HG03135 (cell line): ENCODE data around the gene MRTFA.

Experiments used
- ATAC-seq: cut with Tn5 transposase; IDR thresholded peaks from one replicate; pipeline ENCODE4 v1.9.1; 2021; ENCODE audit warnings: mild to moderate bottlenecking, moderate library complexity; ENCODE audit not compliant: unreplicated experiment

Gene MRTFA

DNA sequence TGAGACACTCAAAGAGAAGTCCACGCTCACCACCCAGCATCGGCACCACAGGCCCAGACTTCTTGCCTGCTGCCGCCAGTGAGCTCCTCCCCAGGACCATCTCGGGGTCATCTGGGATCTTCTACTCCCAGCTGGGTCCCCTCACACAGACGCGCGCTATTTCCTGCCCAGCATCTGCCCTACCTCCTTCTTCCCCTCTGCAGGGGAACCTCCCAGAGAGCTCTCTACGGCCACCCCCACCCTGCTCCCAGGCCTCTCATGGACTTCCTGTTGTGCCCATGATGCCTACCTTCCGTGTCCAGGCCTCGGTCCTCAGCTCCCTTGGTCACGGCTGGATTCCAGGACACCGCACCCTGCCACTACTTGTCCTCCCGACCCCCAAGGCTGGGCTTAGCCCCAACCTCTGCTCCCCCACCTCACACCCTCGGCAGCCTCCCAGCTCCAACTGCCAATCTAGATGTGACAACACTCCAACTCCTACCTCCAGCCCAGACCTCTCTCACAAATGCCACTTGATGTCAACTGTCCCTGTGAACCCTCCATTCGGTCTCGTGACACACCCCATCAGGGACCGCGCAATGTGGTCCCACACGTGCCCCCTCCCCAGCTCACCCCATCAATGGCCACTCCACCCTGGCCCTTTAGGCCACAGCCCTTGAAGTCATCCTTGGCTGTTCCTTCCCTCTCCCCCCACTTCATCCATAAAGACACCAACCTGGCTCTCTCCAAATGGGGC is 220.8 kb downstream of the MRTFA start:
- no peak for ATAC-seq

DNA sequence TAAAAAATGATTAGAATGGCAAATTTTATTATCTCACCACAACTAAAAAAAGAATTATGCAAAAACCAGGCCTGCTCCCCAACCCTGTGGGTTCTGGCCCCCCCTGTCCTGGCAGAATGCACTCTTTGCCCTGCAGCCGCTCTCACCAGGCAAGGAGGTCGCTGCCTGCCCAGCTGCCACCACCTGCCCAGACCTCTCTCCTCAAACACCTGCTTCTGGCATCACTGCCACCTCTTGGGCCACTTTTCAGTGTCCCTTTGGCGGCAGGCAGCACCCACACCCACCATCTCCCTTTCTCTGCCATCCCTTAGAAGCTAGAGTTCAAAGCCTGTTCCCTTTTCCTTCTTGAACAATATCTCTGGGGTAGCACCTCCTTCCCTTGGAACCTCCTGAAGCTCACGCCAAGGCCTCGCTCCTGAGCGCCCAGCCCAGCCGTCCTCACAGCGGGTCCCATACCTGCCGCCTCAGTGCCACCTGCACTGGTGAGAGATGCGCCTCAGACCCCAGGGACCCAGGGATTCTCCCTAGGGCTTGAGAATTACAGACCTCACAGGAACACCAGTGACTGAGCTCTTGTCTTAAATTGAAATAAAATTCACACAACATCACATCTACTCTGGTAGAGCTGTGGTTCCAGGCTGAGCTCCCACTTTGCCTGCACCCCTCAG is 221.5 kb downstream of the MRTFA start:
- no peak for ATAC-seq

DNA sequence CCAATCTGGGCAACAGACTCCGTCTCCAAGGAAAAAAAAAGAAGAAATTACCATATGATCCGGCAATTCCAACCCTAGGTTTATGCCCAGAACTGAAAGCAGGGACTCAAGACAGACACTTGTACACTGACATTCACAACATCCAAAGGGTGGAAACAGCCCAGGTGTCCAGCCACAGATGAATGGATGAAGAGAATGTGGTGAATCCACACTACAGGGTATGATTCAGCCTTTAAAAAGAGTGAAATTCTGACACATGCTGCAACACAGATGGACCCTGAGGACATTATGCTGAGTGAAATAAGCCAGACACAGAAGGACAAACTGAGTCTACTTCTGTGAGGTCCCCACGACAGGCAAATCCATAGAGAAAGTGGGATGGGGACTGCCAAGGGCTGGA is 222.2 kb downstream of the MRTFA start:
- ATAC-seq = no peak

DNA sequence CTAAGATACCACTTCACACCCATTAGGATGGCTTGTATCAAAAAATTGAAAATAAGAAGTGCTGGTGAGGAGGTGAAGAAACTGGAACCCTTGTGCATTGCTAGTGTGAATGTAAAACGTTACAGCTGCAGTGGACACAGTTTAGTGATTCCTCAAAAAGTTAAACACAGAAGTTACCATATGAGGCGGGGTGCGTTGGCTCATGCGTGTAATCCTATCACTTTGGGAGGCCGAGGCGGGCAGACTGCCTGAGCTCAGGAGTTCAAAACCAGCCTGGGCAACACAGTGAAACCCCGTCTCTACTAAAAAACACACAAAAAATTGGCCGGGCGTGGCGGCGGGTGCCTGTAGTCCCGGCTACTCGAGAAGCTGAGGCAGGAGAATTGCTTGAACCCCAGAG is 222.6 kb downstream of the MRTFA start:
- no peak for ATAC-seq

DNA sequence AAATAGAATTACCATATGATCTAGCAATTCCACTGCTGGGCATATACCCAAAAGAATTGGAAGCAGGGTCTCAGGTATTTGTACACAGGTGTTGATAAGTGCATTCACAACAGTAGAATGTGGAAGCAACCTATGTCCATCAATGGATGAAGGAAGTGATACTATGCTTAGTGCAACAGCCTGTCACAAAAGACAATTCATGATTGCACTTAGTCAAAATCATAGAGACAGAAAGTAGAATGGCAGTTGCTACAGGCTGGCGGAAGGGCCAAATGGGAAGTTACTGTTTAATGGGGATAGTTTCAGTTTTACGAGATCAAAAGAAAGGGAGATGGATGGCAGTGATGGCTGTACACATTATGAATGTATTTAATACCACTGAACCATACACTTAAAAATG is 224.1 kb downstream of the MRTFA start:
- peak; percentile 47 for ATAC-seq

DNA sequence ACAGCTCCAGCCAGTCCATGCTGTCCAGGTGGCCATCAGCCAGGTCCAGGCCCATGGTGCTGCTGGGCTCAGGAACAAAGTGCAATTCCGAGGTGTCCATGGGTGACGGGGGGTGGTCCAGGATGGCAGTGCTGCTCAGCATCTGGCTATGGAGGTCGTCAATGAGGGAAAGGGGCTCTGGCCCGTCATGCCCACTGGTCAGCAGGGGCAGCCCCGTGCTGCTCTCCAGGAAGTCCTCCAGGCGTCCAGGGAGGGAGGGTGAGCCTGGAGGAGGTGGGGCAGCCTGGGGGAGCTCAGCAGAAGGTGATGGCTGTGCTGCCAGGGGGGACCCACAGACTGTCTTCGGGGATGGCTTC is 225.0 kb downstream of the MRTFA start:
- no peak for ATAC-seq

DNA sequence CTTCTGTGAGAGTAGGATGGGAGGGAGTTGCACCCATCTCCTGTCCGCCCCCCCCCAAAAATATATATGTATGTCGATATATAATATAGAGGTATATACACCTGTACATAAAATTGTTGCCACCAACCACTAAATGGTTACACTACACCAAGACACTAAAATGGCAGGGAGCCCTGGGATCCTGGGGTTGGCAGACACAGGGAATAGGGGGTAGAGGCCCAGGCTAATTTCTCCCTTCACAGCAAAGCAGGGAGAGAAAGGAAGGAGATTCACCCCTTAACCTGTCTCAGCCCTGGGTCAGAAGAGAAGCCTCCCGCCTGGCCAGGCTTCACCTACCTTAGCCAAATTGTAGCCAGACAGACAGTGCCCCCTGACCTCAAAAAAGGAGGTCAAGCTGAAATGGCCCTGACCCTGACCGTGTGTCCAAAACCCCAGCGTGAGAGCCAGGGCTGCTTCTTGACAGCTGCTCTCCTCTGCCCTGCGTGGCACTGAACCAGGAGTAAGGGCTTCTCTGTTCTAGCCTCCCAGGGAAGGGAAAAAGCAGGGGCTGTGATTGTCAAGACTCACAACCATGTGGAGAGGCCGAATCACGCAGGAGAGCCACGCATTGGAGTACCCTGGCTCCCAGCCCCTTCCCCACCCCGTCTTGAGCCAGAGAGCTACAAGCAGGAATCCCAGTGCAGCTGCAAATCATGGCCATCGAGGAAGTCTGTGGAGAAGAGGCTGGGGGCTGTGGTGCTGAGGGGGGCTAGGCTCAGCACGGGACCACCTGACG is 225.6 kb downstream of the MRTFA start:
- ATAC-seq = no peak

DNA sequence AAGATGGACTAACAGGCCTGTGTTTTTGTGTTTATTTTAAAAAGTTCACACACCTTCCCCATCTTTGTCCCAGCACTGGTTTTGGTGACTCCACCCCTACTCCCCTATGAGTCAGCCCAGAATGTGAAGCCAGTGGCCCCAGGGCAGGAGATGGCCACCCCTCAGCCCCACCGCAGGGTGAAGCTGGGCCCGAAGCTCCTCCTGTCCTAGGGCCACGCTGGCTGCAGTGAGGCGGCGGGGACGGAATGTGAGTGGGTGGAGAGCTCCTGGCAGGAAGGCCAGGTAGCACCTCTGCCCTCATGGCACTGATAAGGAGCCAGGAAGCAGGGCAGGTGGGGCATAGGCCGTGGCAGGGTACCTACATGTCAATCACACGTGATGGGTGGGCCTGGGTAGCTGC is 226.2 kb downstream of the MRTFA start:
- no peak for ATAC-seq

DNA sequence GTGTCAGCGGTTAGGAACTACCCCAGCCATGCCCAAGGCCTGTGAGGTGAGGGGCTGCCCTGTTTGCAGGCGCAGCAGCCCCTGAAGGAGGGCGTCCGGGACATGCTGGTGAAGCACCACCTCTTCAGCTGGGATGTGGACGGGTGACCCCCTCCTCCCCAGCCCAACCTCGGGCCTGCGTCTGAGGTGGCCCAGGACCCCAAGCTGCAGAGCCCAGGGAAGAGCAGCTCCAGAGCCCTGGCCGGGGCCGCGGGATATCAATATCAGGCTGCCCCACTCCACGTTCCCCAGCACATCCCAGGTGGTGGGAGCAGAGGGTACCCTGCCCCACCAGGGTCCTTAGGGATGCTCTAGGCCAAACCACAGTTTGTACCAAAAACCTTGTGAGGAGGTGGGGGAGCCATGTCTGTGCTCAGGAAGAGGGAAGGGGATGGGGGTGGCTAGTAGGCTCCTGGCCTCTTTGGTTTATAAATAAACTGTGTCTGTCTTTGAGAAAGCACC is 226.9 kb downstream of the MRTFA start:
- ATAC-seq = no peak

DNA sequence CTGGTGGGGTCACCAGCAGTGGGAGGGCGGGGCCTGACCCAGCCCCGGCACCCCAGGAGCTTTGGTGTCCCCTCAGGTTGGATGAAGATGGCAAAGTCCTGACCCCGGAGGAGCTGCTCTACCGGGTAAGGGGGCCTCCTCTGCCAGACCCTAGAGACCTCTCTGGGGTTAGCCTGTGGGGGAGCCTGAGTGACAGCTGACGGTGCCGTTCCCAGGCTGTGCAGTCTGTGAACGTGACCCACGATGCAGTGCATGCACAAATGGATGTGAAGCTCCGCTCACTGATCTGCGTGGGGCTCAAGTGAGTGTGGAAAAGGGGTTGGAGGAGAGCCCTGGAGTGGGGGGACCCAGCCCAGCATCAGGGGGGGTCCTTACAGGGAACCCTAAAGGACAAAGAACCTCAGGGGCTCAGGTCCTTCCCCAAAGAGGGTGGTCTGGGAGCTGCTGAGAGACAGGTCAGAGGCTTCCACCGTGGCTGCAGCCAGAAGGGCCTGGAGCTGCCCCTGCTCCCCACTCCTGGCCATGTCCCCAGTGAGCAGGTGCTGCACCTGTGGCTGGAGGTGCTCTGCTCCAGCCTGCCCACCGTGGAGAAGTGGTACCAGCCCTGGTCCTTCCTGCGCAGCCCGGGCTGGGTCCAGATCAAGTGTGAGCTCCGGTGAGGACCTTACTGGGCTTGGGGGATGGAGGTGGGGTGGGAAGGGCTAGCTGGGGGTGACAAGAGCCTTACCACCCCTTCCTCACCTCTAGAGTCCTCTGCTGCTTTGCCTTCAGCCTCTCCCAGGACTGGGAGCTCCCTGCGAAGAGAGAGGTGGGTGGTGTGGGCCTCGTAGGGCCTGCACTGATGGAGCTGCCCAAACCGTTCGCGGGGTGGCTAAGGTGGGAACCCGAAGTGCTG is 227.6 kb downstream of the MRTFA start:
- no peak for ATAC-seq

DNA sequence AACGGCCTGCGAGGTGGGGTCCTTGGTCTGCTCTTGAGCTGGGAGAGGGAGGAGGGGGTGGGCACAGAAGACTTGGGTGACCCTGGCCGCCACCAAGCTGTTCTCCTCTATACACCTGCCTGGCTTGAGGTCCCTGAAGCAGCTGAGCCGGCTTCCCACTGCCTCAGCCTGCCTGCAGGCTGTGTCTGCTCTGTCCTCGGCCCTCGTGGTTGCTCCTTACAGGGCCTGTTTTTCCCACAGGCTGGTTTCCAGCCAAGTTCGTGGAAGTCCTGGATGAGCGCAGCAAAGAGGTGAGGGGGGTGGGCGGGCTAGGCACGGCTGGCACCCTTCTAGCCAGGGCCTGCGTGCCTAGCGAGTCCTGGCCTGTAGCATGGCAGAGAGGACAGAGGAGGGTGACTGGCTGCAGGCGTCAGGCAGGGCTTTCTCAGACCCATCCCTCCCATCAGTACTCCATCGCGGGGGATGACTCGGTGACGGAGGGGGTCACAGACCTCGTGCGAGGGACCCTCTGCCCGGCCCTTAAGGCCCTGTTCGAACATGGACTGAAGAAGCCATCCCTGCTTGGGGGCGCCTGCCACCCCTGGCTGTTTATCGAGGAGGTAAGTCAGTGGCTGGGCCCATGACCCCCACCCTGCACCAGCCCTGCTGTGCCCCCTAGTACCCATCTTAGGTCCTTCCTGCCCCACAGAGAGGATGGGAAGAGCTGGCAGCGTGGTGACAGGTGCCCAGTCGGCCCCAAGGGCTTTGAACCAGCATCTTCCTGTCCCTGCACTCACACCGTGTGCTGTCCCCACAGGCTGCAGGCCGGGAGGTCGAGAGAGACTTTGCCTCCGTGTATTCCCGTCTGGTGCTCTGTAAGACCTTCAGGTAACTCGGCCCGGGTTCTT is 228.4 kb downstream of the MRTFA start:
- ATAC-seq = no peak

DNA sequence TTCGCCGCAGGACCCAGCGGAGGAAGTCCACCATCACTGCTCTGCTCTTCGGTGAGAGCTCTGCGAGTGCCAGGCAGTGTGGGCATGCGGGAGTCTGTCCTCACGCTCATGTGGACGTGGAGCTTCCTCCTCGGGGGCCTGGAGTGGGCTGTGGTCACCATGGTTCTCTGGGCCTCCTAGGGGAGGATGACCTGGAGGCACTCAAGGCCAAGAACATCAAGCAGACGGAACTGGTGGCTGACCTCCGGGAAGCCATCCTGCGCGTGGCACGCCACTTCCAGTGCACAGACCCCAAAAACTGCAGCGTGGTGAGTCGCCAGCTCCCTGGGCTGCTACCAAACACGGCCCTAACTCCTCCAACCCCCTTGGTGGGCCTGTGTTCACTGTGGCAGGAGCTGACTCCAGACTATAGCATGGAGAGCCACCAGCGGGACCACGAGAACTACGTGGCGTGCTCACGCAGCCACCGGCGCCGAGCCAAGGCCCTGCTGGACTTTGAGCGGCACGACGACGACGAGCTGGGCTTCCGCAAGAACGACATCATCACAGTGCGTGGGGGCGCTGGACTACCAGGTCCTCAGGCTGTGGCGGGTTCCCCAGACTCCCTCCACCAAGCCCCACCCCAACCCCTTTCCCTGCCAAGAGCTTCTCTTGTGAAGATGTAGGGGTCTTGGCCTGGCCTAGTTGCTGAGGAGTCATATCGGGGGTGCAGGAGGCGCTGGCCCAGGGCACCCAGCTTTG is 229.3 kb downstream of the MRTFA start:
- no peak for ATAC-seq

DNA sequence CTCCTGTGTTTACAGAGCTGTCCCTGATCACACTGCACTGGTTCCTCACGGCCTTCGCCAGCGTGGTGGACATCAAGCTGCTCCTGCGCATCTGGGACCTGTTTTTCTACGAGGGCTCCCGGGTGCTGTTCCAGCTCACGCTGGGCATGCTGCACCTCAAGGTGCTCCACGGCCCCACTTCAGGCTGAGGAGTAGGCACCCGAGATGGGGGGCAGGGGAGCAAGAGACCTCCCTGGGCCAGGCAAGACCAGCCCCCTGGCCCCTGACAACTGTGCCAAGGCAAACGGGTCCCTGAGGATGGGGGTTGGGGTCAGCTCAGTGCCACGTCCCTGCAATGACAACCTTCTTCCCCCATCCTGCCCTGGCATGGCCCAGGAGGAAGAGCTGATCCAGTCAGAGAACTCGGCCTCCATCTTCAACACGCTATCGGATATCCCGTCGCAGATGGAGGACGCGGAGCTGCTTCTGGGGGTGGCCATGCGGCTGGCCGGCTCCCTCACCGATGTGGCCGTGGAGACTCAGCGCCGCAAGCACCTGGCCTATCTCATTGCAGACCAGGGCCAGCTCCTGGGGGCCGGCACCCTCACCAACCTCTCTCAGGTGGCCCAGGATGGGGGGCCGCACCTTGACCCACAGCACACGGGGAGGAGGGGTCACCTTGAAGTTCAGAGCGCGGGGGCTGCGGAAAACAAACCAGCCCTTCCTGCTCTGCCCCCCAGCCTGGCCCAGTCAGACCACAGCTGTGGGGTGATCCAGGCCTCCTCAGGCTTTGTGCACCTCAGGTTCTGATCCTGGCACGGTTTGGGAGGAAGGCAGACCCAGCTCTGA is 230.2 kb downstream of the MRTFA start:
- ATAC-seq = no peak

DNA sequence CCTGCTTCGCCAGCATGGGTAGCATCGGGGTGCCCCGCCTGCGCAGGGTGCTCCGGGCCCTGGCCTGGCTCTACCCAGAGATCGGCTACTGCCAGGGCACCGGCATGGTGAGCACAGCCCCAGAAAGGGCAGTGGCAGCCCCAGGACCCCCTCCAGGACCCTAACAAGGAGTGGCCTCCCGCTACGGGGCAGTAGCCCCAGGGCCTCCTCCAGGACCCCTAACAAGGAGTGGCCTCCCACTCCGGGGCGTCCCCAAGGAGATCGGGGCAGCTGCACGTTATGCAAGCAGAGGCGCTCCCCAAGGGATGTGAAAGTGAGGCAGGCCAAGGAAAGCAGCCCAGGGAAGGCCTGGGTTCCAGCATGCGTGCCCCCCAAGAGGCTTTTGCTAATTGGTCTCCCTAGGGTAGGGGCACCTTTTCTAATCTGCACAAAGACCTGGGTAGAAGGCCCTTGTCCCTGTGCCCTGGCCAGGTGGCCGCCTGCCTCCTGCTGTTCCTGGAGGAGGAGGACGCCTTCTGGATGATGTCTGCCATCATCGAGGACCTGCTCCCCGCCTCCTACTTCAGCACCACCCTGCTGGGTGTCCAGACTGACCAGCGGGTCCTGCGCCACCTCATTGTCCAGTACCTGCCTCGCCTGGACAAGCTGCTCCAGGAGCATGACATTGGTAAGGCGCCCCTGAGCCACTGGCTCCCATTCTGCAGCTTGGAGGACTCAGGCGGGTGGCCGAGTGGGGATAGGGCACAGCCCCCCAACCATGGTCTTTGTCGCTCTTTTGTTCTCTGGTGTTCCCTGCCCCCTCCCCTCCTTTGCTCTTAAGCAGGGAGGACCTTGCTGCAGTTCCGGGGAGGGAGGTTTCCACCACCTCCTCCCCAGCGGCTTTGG is 231.1 kb downstream of the MRTFA start:
- ATAC-seq = no peak

DNA sequence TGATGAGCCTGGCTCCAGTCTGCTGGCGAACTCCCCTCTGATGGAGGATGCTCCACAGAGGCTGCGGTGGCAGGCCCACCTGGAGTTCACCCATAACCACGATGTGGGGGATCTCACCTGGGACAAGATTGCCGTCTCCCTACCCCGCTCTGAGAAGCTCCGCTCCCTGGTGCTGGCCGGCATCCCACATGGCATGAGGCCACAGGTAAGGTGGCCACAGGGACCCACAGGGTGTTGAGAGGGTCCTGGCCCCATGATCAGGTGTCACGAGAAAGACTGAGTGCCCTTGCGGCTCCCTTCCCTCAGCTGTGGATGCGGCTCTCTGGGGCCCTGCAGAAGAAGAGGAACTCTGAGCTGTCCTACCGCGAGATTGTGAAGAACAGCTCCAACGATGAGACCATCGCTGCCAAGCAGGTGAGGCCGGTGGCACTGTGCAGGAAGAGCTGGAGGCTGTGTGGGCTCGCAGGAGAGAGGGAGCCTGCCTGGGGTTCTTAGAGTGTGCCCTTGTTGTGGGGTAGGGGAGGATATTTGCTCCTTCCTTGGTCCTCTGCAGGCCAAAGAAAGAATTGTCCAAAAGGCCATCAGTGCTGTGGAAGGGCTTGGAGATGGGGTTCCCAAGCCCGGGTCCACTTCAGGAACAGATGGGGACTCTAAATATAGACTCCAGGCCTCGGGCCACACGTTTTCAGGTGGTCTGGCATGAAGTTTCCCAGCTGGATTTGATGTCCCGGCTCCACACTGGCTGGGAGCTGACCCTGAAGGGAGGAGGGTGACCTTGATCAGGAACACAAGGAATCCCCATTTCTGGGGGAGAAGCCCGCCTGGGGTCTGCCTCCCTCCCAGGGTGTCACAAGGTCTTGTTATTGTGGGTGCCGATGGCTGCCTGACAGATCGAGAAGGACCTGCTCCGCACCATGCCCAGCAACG is 232.0 kb downstream of the MRTFA start:
- no peak for ATAC-seq

DNA sequence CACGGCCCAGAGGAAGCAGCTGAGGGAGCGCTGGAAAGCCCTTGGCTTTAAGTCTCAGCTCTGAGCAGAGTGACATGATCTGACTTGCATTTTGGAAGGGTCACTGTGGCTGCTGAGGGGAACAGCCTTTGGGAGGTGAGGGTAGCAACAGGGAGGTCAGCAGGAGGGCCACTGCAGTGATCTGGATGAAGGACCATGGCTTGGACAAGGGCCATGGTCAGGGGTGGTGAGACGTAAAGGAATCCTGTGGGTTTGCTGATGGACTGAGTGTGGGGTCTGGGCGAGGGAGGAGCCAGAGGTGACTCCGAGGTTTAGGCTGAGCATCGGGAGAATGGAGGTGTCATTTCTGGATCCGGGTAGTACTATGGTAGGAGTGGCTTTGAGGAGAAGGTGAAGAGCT is 232.9 kb downstream of the MRTFA start:
- no peak for ATAC-seq
